Smooth muscle cell (in vitro differentiated cells): ENCODE data around the gene RHOA. TPM values are rescaled to one million over a fixed set of nuclear protein-coding genes. Genes with fewer than 3 reads are reported as not detected.
"Not testable (repeated sequence)": the region's sequence is repeated elsewhere in the genome, so short reads cannot be mapped to it uniquely, and the experiment has no call there.

ENCODE experiments used
- DNase-seq: peaks from one replicate; lab custom pipeline; 2025; ENCODE audit not compliant: unreplicated experiment; lab: John Stamatoyannopoulos, UW
- H2AFZ ChIP-seq: fragments of 200-600 bp; sonication (generic); 2 replicates; pipeline ENCODE4 v1.6.0; 2016; ENCODE audit warnings: antibody characterized with exemption, low read depth, mild to moderate bottlenecking
- H3F3A ChIP-seq: fragments of 200-600 bp; sonication (generic); 2 replicates; pipeline ENCODE4 v1.6.0; 2017; ENCODE audit warnings: antibody characterized with exemption, low read depth
- H3K27ac ChIP-seq: fragments of 200-600 bp; sonication (generic); 2 replicates; pipeline ENCODE4 v1.5.1; 2016; ENCODE audit warnings: low read depth, mild to moderate bottlenecking
- H3K27me3 ChIP-seq: fragments of 200-600 bp; sonication (generic); 2 replicates; pipeline ENCODE4 v1.6.1; 2016; ENCODE audit warnings: low read depth, mild to moderate bottlenecking
- H3K36me3 ChIP-seq: fragments of 200-600 bp; sonication (generic); 2 replicates; pipeline ENCODE4 v1.5.1; 2016; ENCODE audit warnings: low read depth
- H3K4me1 ChIP-seq: fragments of 200-600 bp; sonication (generic); 2 replicates; pipeline ENCODE4 v1.5.1; 2016; ENCODE audit warnings: low read depth
- H3K4me2 ChIP-seq: fragments of 200-600 bp; sonication (generic); 2 replicates; pipeline ENCODE4 v1.6.0; 2016; ENCODE audit warnings: mild to moderate bottlenecking
- H3K4me3 ChIP-seq: fragments of 200-600 bp; sonication (generic); 2 replicates; pipeline ENCODE4 v1.5.1; 2016; ENCODE audit warnings: mild to moderate bottlenecking
- H3K79me2 ChIP-seq: fragments of 200-600 bp; sonication (generic); 2 replicates; pipeline ENCODE4 v1.6.0; 2016; ENCODE audit warnings: low read depth, mild to moderate bottlenecking
- H3K9ac ChIP-seq: fragments of 200-600 bp; sonication (generic); 2 replicates; pipeline ENCODE4 v1.6.0; 2016; ENCODE audit warnings: low read depth
- H3K9me3 ChIP-seq: fragments of 200-600 bp; sonication (generic); replicated peaks from 2 replicates; pipeline ENCODE4 v1.5.1; 2016; ENCODE audit warnings: low read depth
- H4K20me1 ChIP-seq: fragments of 200-600 bp; sonication (generic); 2 replicates; pipeline ENCODE4 v1.6.0; 2016; ENCODE audit warnings: low read depth
- CTCF ChIP-seq: fragments of 200-600 bp; sonication (generic); IDR thresholded peaks from 2 replicates; pipeline ENCODE4 v1.5.1; 2017; ENCODE audit warnings: borderline replicate concordance, mild to moderate bottlenecking, antibody characterized with exemption; ENCODE audit not compliant: insufficient read depth, poor library complexity, severe bottlenecking
- WGBS: methylation state at CpG from one replicate; pipeline ENCODE4 v1.1.7; 2016; ENCODE audit warnings: low lambda C conversion rate; 5-methylcytosine and 5-hydroxymethylcytosine counted together
- polyA plus RNA-seq: library from polyadenylated mRNA; unstranded; fragments of >200 nt; fragmentation: Nextera tagmentation; extraction: Ambion mirVana; gene quantifications from 2 replicates; pipeline ENCODE4 v1.2.1, GENCODE V29; 2016
- total RNA-seq: library from RNA; depleted of rRNA; stranded (reverse); fragments of >200 nt; gene quantifications from 2 replicates; pipeline ENCODE4 v1.2.3, GENCODE V29; 2014

The RHOA gene
- total and polyA plus RNA-seq, 2 experiments from 2014 or later, result 447 to 530 TPM

DNA sequence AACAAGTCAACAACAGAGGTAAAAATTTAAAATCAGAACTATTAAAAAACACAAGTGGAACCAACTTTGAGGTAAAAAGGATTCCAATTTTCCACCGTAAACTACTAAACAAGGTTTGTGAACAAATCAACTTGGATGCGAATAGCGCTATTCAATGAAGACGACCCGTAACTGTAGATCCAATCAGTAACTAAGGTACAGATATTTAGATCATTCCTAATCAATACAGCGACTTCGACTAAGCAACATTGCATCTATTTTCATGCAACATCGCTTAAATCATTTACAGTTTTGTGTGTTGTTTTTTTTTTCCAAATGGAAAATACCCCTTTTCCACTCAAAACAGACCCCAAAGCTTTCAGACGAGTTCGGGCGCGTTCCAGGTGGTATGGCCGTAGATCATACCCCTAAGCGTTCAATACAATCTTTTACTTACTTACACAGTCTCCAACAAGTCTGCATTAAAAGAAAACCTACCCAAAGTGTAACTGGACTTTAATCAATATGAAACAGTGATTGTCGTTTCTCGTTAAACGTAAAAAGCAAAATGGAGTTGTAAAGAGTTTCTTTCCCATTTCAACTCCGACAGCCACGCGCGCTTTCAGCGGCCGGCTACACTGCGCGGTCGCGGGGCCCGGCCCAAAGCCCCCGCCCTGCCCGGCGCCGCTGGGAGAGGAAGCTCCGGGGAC is 786 bp downstream of the RHOA start:
- no peak for TF ChIP-seq CTCF
- DNase-seq, result no peak
- 1% methylated on average over 32 of the region's 33 CpGs for WGBS
- Histone ChIP-seq H2AFZ (no peak overlapping the region), H3K9ac (peak overlapping the region; percentile 83), H3K4me3 (peak overlapping the region; percentile 83), H3K4me1 (peaks cover 21% of the 10 kb centered on the region), H4K20me1 (peaks cover 54% of the 10 kb centered on the region), H3K27ac (peak overlapping the region; percentile 80), H3K79me2 (peaks cover 71% of the 10 kb centered on the region), H3K9me3 (no peaks in the 10 kb centered on the region), H3K27me3 (no peaks in the 10 kb centered on the region), H3K4me2 (peak overlapping the region; percentile 93), H3F3A (peaks cover 13% of the 10 kb centered on the region), H3K36me3 (no peaks in the 10 kb centered on the region)

- Histone ChIP-seq H3K79me2 (peaks cover 78% of the 10 kb centered on the region), H3K9ac (peak overlapping the region; percentile 83), H3K27ac (peak overlapping the region; percentile 80), H3K4me2 (peak overlapping the region; percentile 93), H3K27me3 (no peaks in the 10 kb centered on the region), H4K20me1 (peaks cover 61% of the 10 kb centered on the region), H3K36me3 (no peaks in the 10 kb centered on the region), H3K4me1 (peaks cover 21% of the 10 kb centered on the region), H3K4me3 (peak overlapping the region; percentile 83), H2AFZ (no peak overlapping the region), H3K9me3 (no peaks in the 10 kb centered on the region), H3F3A (peaks cover 13% of the 10 kb centered on the region)
- WGBS, result 56% methylated on average over 4 of the region's 4 CpGs
- no peak for TF ChIP-seq CTCF
- no peak for DNase-seq
These were observed 1.5 kb downstream of the RHOA start for GRCh38 chr3:49410066-49410845.

DNA sequence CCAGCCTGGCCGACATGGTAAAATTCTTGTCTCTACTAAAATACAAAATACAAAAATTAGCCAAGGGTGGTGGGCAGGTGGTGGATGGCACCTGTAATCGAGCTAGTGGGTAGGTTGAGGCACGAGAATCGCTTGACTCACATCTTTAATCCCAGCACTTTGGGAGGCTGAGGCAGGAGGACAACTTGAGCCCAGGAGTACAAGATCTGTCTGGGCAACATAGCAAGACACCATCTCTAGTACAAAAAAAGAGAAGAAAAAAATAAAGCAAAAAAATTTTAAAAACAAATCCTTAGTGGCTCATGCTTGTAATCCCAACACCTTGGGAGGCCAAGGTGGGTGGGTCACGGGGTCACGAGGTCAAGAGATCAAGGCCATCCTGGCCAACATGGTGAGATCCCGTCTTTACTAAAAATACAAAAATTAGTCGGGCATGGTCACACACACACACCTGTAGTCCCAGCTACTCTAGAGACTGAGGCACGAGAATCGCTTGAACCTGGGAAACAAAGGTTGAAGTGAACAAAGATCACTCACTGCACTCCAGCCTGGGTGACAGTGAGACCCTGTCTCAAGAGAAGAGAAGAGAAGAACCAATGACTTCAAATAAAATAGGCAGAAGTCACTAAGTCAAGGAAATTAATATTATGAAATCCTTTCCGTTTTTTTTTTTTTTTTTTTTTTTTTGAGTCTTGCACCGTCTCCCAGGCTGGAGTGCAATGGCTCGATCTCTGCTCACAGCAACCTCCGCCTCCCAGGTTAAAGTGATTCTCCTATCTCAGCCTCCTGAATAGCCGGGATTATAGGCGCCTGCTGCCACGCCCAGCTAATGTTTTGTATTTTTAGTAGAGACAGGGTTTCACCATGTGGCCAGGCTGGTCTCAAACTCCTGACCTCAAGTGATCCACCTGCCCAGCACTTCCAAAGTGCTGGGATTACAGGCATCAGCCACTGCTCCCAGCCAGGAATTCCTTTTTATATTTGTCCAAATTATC is 4.9 kb downstream of the RHOA start:
- no peak for DNase-seq
- H3K4me2 ChIP-seq, result no peak overlapping the region
- no peak for TF ChIP-seq CTCF
- peaks cover 13% of the 10 kb centered on the region for H3F3A ChIP-seq
- H2AFZ ChIP-seq, result no peak overlapping the region
- peaks cover 95% of the 10 kb centered on the region for H4K20me1 ChIP-seq
- 89% methylated on average over 17 of the region's 17 CpGs for WGBS
- H3K79me2 ChIP-seq, result peaks cover 95% of the 10 kb centered on the region
- H3K4me3 ChIP-seq, result no peak overlapping the region
- H3K36me3 ChIP-seq, result no peaks in the 10 kb centered on the region
- peaks cover 14% of the 10 kb centered on the region for H3K4me1 ChIP-seq
- peak overlapping the region; percentile 51 for H3K27ac ChIP-seq
- H3K9ac ChIP-seq, result no peak overlapping the region
- no peaks in the 10 kb centered on the region for H3K27me3 ChIP-seq
- H3K9me3 ChIP-seq, result no peaks in the 10 kb centered on the region

DNA sequence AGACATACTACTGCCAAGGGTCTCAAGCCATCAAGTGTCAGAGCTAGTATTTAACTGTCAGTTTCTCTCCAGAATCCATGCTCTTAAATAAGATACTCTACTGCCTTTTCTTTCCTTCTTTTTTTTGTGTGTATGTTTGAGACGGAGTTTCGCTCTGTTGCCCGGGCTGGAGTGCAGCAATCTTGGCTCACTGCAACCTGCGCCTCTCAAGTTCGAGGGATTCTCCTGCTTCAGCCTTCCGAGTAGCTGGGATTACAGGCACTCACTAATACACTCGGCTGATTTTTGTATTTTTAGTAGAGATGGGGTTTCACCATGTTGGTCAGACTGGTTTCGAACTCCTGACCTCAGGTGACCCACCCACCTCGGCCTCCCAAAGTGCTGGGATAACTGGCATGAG is 6.2 kb downstream of the RHOA start:
- Histone ChIP-seq H4K20me1 (peaks cover 100% of the 10 kb centered on the region), H3K27ac (peak overlapping the region; percentile 51), H3F3A (peaks cover 13% of the 10 kb centered on the region), H3K4me1 (peaks cover 14% of the 10 kb centered on the region), H3K79me2 (peaks cover 99% of the 10 kb centered on the region)
- H3K4me2 ChIP-seq, H3K36me3 ChIP-seq, H3K9me3 ChIP-seq, DNase-seq, H3K9ac ChIP-seq, H2AFZ ChIP-seq, H3K27me3 ChIP-seq, H3K4me3 ChIP-seq: not testable (repeated sequence)
- 90% methylated on average over 9 of the region's 9 CpGs for WGBS
